GM03348 (cell line): Measurements from ENCODE around the gene COPG1.
"Not testable (repeated sequence)": the region's sequence is repeated elsewhere in the genome, so short reads cannot be mapped to it uniquely, and the experiment has no call there.

Experiments
- DNase-seq: peaks from one replicate; pipeline ENCODE4 v3.0.0; 2012; ENCODE audit warnings: low spot score

Gene COPG1

DNA sequence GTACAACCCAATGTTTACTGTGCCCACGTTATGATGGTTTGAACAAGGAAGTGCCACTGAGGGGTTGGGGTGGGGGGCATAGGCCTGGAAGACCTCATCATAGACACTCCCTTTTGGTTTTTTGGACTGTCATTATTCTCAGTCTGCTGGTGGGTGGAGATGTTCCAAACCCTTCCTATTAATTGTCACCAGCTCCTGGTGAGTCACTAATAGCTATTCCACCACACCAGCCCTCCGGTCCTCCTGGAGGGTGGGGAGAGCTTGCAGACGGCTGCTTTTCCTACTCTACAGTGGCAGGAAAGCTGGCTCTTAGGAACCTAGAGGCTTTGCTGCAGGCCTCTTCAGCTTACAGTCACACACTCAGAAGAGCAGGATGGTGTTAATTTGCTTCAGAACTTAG lies 9.0 kb upstream of the COPG1 start:
- DNase-seq: no peak

- no peak for DNase-seq
Observed at GRCh38 chr3:129245141-129245540, 4.3 kb upstream of the COPG1 start.

- peak; percentile 91 for DNase-seq
Observed at GRCh38 chr3:129245641-129246306, 3.6 kb upstream of the COPG1 start.

DNA sequence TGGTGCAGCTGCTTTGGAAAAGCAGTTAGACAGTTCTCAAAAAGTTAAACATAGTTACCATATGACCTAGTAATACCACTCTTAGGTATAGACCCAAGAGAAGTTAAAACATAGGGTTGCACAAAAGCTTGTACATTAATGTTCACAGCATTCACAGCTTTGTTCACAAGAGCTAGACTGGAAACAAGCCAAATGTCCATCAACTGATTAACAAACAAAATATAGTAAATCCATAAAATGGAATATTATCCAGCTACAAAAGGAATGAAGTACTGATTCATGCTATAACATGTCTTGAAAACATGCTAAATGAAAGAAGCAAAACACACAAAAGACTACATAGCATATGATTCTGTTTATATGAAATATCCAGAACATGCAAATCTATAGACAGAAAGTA lies 2.8 kb upstream of the COPG1 start:
- DNase-seq: no peak

- no peak for DNase-seq
Observed at GRCh38 chr3:129248286-129248979, 973 bp upstream of the COPG1 start.

GRCh38 chr3:129252748-129253147 lies 3.3 kb downstream of the COPG1 start:
- DNase-seq: no peak

DNA sequence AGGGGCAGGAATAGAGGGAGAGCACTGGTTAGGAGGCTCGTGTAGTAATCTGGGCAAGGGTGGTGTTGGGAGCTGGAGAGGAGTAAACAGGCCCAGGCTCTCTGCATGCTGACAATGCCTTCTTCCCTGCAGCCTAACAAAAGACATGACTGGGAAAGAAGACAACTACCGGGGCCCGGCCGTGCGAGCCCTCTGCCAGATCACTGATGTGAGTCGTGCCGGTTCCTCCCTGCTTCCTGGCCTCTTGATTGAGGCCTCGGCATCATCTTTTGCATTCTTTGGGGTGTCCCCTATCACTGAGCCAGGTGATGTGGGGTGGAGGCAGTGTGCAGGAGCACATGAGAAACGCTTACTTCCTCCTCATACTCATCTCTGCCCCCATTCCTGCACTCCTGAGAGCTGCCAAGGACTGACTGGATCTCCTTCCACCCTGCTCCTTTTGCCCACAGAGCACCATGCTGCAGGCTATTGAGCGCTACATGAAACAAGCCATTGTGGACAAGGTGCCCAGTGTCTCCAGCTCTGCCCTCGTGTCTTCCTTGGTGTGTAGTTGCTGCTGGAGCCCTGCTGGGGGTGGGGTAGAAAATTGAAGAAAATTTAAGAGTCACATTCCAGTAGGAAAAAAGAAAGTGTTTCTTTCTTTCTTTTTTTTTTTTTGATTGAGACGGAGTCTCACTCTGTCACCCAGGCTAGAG lies 5.3 kb downstream of the COPG1 start:
- no peak for DNase-seq

GRCh38 chr3:129256270-129256669 lies 6.9 kb downstream of the COPG1 start:
- no peak for DNase-seq

- DNase-seq: no peak
Observed at GRCh38 chr3:129257609-129258008, 8.2 kb downstream of the COPG1 start.

DNA sequence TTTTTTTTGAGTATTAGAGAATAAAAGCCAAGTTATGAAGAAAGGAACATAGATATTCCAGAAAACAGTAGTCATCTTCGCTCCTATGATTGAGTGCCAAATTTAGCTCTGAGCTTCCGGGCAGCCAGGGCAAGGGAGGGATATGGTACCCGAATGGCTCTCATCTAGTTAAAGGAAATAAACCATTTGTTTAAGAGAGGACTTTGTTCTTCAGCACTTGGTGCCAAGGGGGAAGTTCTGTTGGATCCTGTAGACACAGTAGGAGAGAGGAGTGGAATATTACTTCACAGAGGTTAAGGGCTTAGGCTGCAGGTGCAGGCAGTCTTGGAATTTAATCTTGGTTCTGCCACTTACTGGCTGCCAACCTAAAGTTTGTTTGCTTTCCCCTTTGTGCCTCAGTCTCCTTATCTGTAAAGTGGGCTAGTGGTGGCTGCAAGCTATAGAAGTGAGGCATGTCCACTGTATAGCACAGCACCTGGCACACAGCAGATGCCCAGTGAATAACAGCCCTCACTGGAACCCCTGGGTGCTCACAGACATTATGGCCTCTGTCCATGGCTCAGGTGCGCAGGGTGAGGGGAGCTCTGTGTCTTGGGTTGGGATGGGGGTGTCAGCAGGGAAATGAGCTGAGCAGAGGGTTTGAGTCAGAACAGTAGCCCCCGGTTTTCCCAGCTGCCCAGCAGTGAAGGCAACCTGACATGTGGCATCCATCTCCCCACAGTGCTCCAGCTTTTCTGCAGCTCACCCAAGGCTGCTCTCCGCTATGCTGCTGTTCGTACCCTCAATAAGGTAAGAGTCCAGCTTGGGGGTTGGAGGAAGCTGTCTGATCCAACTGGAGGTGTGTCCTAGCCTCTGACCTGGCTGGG lies 10.4 kb downstream of the COPG1 start:
- DNase-seq: no peak

DNA sequence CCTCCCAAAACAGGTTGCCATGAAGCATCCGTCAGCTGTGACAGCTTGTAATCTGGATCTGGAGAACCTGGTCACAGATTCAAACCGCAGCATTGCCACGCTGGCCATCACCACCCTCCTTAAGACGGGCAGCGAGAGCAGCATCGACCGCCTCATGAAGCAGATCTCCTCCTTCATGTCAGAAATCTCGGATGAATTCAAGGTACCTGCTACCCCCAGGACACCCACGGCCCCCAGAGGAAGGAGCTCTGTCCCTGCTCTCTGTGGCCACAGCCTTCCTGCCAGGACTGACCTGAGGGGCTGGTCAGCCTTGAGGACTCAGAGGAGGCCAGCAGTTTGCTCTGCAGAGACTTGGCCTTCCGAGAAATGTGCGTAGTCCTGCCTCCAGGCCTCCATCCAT lies 11.2 kb downstream of the COPG1 start:
- DNase-seq: no peak

DNA sequence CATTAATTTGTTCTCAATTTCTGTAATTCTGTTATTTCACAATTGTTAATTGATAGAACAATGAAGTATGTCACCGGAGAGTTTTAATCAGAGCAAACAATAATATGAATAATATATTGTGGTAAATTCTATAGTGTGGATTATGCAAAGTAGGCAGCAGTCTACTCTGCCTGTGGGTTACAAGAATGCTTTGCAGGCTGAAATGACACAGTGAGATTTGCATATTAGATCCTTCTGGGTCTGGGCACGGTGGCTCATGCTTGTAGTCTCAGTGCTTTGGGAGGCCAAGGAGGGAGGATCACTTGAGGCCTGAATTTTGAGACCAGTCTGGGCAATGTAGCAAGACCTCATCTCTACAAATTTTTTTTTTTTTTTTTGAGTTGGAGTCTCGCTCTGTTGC lies 12.5 kb downstream of the COPG1 start:
- DNase-seq: no peak

DNA sequence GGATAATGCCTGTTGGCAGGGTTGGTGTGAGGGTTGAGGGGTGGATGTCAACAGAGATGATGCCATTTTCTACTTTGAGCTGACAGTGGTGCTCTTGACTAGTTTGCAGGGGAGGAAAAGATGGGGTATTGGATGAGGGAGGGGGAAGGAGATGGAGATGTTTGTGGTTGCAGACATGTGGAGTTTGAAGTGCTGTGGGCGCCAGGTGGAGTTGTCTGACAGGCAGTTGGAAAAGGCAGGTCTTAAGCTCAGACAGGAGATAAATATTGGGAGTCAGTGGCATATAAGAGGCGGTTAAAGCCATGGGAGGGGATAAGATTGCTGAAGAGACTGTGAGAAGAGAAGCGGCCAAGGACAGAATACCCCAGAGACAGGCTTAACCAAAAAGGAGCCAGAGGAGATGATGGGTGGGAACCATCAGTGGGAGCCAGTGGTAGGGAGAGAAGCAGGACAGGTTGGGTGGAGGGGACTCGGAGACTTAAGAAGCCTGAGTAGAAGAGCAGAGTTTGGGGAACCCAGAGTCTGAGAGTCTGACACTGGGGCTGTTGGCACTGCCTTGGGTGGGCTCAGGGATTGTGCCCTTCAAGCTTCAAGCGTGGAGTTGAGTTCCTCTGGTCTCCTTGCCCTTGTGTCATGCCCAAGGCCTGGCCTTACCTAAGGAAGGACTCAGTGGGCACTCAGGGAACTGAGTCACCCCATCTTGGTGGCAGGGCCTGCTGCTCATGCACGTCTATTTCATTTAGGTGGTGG lies 13.9 kb downstream of the COPG1 start:
- no peak for DNase-seq

DNA sequence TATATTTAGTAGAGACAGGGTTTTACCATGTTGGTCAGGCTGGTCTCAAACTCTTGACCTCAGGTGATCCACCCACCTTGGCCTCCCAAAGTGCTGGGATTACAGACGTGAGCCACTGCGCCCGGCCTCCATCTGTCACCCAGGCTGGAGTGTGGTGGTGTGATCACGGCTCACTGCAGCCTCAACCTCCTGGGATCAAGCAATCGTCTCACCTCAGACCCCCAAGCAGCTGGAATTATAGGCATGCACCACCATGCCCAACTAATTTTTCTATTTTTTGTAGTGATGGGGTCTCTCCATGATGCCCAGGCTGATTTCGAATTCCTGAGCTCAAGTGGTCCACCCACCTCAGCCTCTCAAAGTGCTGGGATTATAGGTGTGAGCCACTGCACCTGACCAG lies 15.6 kb downstream of the COPG1 start:
- not testable (repeated sequence) for DNase-seq

DNA sequence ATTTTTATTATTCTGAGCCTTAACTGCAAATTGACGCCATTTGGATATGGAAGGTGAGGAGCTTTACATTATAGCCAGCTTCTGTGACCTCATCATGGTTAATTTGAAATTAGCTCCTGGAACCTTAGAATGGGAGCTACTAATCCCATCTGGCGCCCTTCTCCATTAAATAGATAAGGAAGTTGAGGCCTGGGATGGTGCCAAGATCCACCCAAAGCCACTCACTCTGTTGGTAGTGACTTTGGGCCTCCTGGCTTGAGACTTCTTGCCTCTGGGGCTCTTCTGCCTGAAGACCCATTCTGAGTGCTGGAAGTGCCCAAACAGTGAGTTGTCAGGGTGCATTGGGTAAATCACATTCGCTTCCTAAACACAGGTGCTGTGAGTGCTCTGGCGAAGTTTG lies 17.2 kb downstream of the COPG1 start:
- DNase-seq: no peak

DNA sequence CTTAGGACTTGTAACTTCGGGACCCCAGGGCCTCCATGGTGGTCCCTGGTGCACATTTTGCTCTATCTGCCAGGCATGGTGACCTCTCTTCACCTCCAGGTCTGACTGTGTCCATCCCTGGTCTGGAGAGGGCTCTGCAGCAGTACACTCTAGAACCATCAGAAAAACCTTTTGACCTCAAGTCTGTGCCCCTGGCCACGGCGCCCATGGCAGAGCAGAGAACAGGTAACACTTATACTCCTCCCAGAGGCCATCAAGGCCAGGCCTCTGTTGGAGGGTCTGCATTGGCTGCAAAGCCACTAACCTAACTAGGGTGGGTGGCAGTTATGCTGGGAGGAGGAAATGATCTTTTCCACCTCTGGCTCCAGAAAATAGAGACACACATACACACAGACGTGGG lies 19.0 kb downstream of the COPG1 start:
- no peak for DNase-seq

DNA sequence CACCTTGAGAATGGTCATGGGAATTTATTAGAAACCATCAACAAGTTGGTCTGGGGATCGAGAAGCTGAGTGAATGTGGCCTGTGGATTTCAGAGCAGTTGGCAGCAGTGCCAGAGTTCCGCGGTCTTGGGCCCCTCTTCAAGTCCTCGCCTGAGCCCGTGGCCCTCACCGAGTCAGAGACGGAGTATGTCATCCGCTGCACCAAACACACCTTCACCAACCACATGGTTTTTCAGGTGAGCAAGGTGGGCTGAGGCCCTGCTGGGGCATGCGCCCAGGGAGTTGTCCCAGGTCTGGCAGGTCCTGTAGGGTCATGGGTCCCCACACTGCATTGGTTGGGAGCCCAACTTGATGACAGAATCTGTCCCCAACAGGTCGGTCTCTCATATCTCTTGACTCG lies 22.3 kb downstream of the COPG1 start:
- no peak for DNase-seq

DNA sequence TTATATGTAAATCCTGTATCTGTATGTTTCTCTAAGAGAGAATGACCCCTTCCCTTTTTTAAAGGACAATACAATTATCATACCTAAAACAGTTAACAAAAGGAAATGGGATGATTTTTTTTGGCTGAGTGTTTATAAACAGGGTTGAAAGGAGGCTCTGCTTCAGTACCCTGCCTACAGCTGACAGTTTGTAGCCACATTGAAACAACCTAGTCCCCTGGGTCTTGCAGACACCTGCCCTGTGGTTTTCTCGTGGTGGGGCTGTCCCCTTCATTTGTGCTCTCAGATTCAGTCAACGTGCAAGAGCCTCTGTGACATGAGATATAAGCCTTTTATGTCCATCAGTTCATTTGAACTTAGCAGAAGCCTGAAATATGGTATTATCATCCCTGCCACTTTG lies 27.0 kb downstream of the COPG1 start:
- no peak for DNase-seq

GRCh38 chr3:129277829-129278271 lies 28.4 kb downstream of the COPG1 start:
- DNase-seq: peak; percentile 44

DNA sequence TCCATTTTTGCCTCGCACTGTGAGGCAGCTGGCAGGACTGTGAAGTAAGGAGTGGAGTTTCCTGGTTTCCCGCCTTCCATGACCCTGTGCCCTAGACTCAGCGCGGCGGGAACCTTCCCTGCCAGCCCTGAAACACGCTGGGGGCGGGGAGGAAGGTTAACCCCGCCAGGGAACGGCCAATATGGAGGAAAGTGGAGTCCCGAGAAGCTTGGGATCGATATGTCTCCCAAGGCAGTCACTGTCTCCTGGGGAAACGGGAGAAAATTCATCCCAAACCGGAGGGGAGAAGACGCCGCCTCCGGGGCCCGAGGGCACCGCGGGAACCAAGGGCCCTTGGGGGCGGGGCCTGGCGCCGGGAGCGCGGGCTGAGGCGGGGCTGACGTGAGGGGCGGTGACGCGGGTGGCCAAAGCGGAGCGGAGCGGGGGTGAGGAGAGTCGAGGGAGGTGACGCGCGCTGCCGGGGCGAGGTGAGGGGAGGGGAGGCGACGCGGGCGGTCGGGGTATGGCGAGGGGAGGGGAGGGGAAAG lies 29.1 kb downstream of the COPG1 start, which contains the start of gene HMCES:
Gene HMCES (plus strand): TSS at position 432 of the 527 bp plus-strand sequence. CDS start 863 bp downstream, outside the sequence.
- DNase-seq: peak; percentile 98
